T-helper 1 cell (primary cell): Measurements from ENCODE around the gene MED9.

Experiments used
- DNase-seq, 5 donors: peaks; one replicate each; pipeline ENCODE4 v3.0.0-alpha.2; 2012 to 2020

The MED9 gene

GRCh38 chr17:17516941-17517720, 40.3 kb downstream of the MED9 start:
- DNase-seq, result no peak

GRCh38 chr17:17518014-17518413, 41.2 kb downstream of the MED9 start:
- DNase-seq, result no peak

- DNase-seq, result no peak
Measured at GRCh38 chr17:17518951-17519350, 42.2 kb downstream of the MED9 start.

- DNase-seq, result no peak
Measured at GRCh38 chr17:17519886-17520285, 43.1 kb downstream of the MED9 start.

GRCh38 chr17:17520599-17521232, 43.9 kb downstream of the MED9 start:
- DNase-seq, result no peak

- DNase-seq, result no peak
Measured at GRCh38 chr17:17523001-17523730, 46.4 kb downstream of the MED9 start.

GRCh38 chr17:17523731-17524490, 47.1 kb downstream of the MED9 start:
- no peak for DNase-seq

GRCh38 chr17:17525311-17525710, 48.5 kb downstream of the MED9 start:
- no peak for DNase-seq

GRCh38 chr17:17525956-17526355, 49.2 kb downstream of the MED9 start:
- no peak for DNase-seq

GRCh38 chr17:17526369-17526768, 49.6 kb downstream of the MED9 start:
- no peak for DNase-seq

- no peak for DNase-seq
Measured at GRCh38 chr17:17527534-17527933, 50.7 kb downstream of the MED9 start.

GRCh38 chr17:17527956-17528500, 51.2 kb downstream of the MED9 start:
- no peak for DNase-seq

GRCh38 chr17:17528696-17529652, 52.2 kb downstream of the MED9 start:
- DNase-seq, result no peak

GRCh38 chr17:17531156-17531555, 54.4 kb downstream of the MED9 start:
- no peak for DNase-seq

GRCh38 chr17:17532991-17533390, 56.2 kb downstream of the MED9 start:
- DNase-seq, result no peak

GRCh38 chr17:17533901-17534441, 57.2 kb downstream of the MED9 start:
- no peak for DNase-seq

- DNase-seq, result no peak
Measured at GRCh38 chr17:17535957-17536356, 59.2 kb downstream of the MED9 start.

GRCh38 chr17:17536702-17537101, 59.9 kb downstream of the MED9 start:
- no peak for DNase-seq

- no peak for DNase-seq
Measured at GRCh38 chr17:17537311-17538099, 60.7 kb downstream of the MED9 start.
